Measurements from ENCODE around the gene CA10. TPM values are rescaled to one million over a fixed set of nuclear protein-coding genes. Genes with fewer than 3 reads are reported as not detected.

CA10 gene
- total and polyA plus RNA-seq, 8 donors, result 1.3 TPM; not detected in 7

DNA sequence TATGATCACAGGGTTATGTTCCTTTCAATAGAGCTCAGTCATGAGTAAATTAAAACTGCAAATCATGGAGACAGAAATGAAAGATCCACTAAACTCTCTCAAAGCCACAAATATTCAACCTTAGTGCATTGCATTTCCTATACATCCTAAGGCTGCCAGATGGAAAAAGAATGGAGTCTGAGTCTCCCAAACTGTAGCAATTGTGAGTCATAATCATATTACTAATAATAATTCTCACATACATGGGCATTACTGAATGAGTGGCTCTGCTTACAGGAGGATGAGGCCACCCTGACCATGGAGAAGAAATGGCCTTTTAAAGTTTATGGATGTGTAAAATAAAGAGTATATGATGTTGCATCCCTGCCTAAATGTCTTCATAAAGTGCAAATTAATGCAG, 3.2 kb downstream of the CA10 start:
- peaks cover 13 to 21% (median 19%) of the 10 kb centered on the region in 4 donors for H3K4me1 ChIP-seq
- peaks cover 20 to 56% (median 37%) of the 10 kb centered on the region in 3 donors for H3K27me3 ChIP-seq

DNA sequence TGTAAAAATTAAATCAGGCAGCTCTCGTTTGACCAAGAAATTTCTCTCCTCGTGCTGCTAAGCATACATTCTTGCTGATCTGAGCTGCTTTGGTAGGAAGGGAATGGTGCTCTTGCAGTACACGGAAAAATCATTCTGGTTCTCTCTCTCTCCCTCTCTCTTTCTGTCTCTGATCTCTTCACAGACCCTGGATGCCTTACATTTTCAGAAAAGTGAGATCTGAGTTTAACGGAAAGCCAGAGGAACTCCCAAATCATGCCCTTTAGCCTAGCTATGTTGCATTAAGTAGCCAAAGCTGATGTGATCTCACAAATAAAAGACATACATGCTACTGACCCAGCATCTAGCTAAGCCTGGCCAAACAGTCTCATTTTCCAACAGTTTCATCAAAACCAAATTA, 4.0 kb downstream of the CA10 start:
- H3K27me3 ChIP-seq, result peaks cover 19 to 48% (median 29%) of the 10 kb centered on the region in 3 donors
- WGBS, 5 donors, result 59 to 64% (median 62%) methylated on average over 4 of the region's 4 CpGs
- DNase-seq, result no peak
- H3K36me3 ChIP-seq, result no peaks in the 10 kb centered on the region
- TF ChIP-seq POLR2A (IDR thresholded peaks at IDR 0.05) (no peak), EP300 (IDR thresholded peaks at IDR 0.05) (no peak), POLR2AphosphoS5 (IDR thresholded peaks at IDR 0.05) (no peak)
- TF ChIP-seq, protein P1, sequence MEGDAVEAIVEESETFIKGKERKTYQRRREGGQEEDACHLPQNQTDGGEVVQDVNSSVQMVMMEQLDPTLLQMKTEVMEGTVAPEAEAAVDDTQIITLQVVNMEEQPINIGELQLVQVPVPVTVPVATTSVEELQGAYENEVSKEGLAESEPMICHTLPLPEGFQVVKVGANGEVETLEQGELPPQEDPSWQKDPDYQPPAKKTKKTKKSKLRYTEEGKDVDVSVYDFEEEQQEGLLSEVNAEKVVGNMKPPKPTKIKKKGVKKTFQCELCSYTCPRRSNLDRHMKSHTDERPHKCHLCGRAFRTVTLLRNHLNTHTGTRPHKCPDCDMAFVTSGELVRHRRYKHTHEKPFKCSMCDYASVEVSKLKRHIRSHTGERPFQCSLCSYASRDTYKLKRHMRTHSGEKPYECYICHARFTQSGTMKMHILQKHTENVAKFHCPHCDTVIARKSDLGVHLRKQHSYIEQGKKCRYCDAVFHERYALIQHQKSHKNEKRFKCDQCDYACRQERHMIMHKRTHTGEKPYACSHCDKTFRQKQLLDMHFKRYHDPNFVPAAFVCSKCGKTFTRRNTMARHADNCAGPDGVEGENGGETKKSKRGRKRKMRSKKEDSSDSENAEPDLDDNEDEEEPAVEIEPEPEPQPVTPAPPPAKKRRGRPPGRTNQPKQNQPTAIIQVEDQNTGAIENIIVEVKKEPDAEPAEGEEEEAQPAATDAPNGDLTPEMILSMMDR (IDR thresholded peaks at IDR 0.05), result no peak
- intact Hi-C loops (cut with DNase I; ENCODE audit: low total_unique reads), result no loop called here
- H3K4me1 ChIP-seq, result peaks cover 13 to 20% (median 18%) of the 10 kb centered on the region in 4 donors
- no peak overlapping the region for H3K4me3 ChIP-seq
- no peaks in the 10 kb centered on the region for H3K9me3 ChIP-seq
- H3K27ac ChIP-seq, result no peak overlapping the region

More for the DNA sequence above, 3.2 kb downstream of the CA10 start:
- no peaks in the 10 kb centered on the region for H3K36me3 ChIP-seq
- no peaks in the 10 kb centered on the region for H3K9me3 ChIP-seq
- no peak overlapping the region for H3K4me3 ChIP-seq
- DNase-seq, result no peak
- intact Hi-C loops (cut with DNase I; ENCODE audit: low total_unique reads), result no loop called here
- TF ChIP-seq, protein P1 (IDR thresholded peaks at IDR 0.05), result no peak
- TF ChIP-seq POLR2AphosphoS5 (IDR thresholded peaks at IDR 0.05) (no peak), EP300 (IDR thresholded peaks at IDR 0.05) (no peak), POLR2A (IDR thresholded peaks at IDR 0.05) (no peak)
- no peak overlapping the region for H3K27ac ChIP-seq

DNA sequence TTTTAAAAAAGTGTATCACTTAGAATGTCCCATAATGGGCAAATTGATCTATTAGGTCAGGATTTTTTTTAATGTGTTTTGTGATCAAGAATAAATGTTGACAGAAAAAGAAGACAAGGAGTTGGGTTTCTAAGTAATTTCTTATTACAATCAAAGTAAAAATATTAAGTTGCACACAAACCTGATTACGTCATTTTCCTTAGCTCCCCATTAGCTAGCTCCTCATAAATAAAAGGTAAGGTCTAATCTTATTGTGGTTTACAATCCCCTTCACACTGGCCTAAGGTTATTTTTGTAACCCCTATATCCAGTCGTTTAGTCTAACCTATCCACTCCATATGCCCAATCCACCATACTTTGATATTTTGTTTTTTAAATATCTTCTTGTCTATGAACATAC, 7.6 kb downstream of the CA10 start:
- 79 to 88% (median 82%) methylated on average over 2 of the region's 2 CpGs for WGBS, 5 donors
- no peaks in the 10 kb centered on the region for H3K9me3 ChIP-seq
- no peaks in the 10 kb centered on the region for H3K36me3 ChIP-seq
- peaks cover 0 to 12% (median 0%) of the 10 kb centered on the region in 3 donors for H3K27me3 ChIP-seq
- no peak for DNase-seq
- H3K27ac ChIP-seq, result no peak overlapping the region
- peaks cover 0 to 11% (median 0%) of the 10 kb centered on the region in 4 donors for H3K4me1 ChIP-seq
- TF ChIP-seq POLR2A (IDR thresholded peaks at IDR 0.05), result no peak
- no peak for TF ChIP-seq POLR2AphosphoS5 (IDR thresholded peaks at IDR 0.05)
- TF ChIP-seq, protein P1 (IDR thresholded peaks at IDR 0.05), result no peak
- TF ChIP-seq EP300 (IDR thresholded peaks at IDR 0.05), result no peak
- intact Hi-C loops (cut with DNase I; ENCODE audit: low total_unique reads), result no loop called here
- H3K4me3 ChIP-seq, result no peak overlapping the region

DNA sequence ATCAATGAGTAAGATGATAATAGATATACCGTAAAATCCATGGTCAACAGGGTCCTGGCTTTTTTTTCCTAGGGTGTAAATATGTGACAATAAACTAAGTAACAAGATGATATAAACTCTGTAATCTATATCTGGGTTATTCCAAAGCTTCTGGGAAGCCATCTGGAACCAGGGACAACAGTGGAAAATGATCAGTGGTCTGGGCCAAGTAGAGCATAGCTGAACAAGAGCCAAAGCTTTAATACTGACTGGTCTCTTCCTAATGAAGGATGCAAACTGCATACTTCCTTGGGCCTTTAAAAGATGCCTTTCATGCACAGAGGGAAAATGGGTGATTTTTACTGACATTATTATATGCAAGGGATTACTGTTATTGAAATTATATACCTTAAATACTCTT, 8.9 kb downstream of the CA10 start:
- WGBS, 5 donors, result 35 to 94% (median 87%) methylated on average over 1 of the region's 1 CpG
- Histone ChIP-seq H3K27ac (no peak overlapping the region), H3K27me3 (peaks cover 0 to 3% (median 0%) of the 10 kb centered on the region in 3 donors), H3K4me1 (peaks cover 0 to 11% (median 0%) of the 10 kb centered on the region in 4 donors), H3K9me3 (no peaks in the 10 kb centered on the region), H3K4me3 (no peak overlapping the region), H3K36me3 (no peaks in the 10 kb centered on the region)
- intact Hi-C loops (cut with DNase I; ENCODE audit: low total_unique reads), result no loop called here
- TF ChIP-seq EP300 (IDR thresholded peaks at IDR 0.05) (no peak), POLR2AphosphoS5 (IDR thresholded peaks at IDR 0.05) (no peak), POLR2A (IDR thresholded peaks at IDR 0.05) (no peak)
- TF ChIP-seq, protein P1 (IDR thresholded peaks at IDR 0.05), result no peak
- DNase-seq, result peak in 1 of 2 donors; percentile 21
